Activated CD8-positive, alpha-beta memory T cell treated with anti-CD3 and anti-CD28 coated beads for 36 hours (primary cell): Measurements from ENCODE around the gene CD1D. TPM values are rescaled to one million over a fixed set of nuclear protein-coding genes. Genes with fewer than 3 reads are reported as not detected.
"Not testable (repeated sequence)": the region's sequence is repeated elsewhere in the genome, so short reads cannot be mapped to it uniquely, and the experiment has no call there.

ENCODE experiments used
- CTCF ChIA-PET: fragments of 350-600 bp; sonication (Branson Sonifier 250); formaldehyde crosslinking; loops from one replicate; lab custom pipeline; 2021; ENCODE audit warnings: antibody characterized with exemption; lab: Charles Lee
- POLR2A ChIA-PET: fragments of 350-600 bp; sonication (Branson Sonifier 250); formaldehyde crosslinking; loops from one replicate; lab custom pipeline; 2021; ENCODE audit warnings: antibody characterized with exemption; lab: Charles Lee
- total RNA-seq, 2 experiments: library from RNA; stranded (reverse); gene quantifications; one replicate each; pipeline ENCODE4 v1.2.3, GENCODE V29; 2021

CD1D gene
- total RNA-seq, 2 experiments from 2014 or later, result not detected

GRCh38 chr1:158163000-158163947 lies 17.4 kb upstream of the CD1D start:
- ChIA-PET POLR2A (no interaction called here), CTCF (no interaction called here)

DNA sequence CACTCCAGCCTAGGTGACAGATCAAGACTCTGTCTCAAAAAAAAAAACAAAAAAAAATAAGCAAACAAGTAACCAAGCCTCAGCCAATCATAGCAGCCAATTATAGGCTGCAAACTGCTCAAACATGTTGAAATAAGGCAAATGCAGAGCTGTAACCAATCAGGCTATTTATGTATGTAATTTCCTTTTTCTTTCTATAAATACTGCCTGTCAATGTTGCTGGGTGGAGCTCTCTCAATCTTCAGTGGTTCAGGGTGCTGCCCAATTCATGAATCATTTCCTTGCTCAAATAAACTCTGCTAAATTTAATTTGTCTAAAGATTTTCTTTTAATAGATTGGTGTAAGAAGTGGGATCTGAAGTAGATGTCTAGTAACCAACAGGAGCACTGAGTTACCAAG lies 11.6 kb upstream of the CD1D start:
- ChIA-PET POLR2A (no interaction called here), CTCF (no interaction called here)

- POLR2A ChIA-PET, CTCF ChIA-PET: not testable (repeated sequence)
These were observed 4.8 kb upstream of the CD1D start for GRCh38 chr1:158175915-158176314.

DNA sequence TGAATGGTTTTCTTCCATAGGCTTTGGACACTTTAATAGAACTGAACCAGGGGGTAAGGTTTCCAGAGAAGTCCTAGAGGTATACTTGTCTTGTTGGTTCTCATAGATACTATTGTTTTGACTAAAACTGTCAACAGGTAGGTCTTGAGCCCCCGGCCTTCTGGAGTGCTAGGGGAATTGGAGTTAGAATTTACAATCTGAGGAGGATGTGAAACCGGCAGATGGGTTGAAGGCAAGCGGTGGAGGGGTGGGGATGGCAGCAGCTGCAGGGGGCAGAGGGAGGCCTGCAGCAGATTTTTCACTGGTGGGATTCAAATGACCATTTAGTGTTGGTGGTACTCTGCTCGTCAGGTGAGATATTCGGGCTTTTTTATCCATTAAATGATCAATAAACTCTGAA lies 4.3 kb upstream of the CD1D start:
- ChIA-PET POLR2A (no interaction called here), CTCF (interaction anchor here (0.7 kb wide), 1 partner anchor 20 kb away, joined by 3 read pairs; no protein-coding TSS in a partner anchor)

DNA sequence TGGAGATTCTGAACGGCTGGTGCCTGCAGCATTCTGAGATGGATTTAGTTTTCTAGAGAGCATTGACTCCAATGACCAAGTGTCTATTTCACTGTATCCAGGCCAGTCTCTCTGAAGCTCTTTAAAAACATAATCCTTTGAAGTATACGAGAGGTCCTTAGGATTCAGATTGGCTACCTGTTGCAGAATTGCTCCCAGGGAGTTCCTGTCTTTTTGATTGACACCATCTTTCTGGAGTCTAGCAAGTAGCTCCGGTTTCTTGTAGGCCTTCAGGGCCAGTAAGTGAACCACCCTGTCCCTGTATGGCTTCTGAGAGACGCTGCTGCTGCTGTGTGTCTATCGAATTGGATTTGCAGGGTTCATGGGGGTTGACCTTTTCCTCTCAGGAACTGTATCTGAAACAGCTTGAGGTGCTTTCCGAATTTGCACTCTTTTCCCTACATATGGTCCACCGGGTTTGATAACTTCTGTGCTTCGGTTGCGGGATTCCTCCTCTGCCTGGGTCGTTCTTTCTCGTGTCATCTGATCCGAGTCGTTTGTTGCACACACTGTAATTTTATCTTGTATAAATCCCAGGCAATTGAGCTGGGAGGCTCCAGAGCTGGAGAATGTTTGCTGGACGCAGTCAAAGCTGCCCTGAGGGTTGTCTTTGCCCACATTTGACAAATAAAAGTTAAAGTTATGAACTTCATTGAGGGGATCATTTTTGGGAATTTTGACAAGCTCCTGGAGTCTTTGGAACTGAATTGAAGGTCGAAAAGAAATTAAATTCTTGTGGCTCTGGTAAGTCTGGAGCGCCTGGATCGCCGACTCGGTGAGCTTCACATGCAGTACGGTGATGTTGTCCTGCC lies 3.6 kb upstream of the CD1D start:
- CTCF ChIA-PET, result interaction anchor here (0.7 kb wide), 1 partner anchor 19 kb away, joined by 3 read pairs; no protein-coding TSS in a partner anchor
- POLR2A ChIA-PET, result not testable (repeated sequence)

GRCh38 chr1:158177700-158178450 lies 2.8 kb upstream of the CD1D start:
- CTCF ChIA-PET, result no interaction called here

DNA sequence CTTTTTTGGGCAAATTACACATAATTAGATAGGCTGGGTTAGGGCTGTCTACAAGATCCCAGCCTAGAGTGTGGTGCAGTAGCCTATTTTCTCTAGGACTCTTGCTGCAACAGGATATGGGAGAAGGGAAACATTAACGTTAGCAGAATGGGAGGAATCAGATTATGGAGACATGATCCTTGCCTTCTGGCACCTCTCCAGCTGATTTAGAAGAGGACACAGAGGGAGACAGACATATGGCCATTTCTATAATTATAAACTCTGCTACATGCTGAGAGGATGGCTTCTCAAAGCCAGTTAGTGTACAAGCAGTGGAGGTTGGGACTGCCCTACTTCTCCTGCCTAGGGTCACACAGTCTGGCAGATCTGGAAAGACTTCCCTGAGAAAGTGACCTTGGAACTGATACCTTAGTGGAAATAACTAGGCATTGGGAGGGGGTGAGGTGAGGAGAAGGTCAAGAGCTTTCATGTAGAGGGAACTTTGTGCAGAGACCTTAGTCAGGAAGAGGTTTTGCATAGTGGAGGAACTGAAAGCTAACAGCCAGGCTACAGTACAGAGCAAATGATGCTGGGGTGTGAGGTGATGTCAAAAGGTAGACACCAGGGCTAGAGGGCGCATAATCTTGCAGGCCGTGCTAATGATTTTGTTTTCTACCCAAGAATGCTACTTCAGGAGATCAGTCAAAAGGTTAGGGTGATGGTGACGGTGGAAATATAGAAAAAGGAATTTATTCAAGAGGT lies 1.2 kb upstream of the CD1D start:
- ChIA-PET POLR2A (no interaction called here), CTCF (no interaction called here)

More at GRCh38 chr1:158177700-158178450, 2.8 kb upstream of the CD1D start:
- POLR2A ChIA-PET, result no interaction called here

DNA sequence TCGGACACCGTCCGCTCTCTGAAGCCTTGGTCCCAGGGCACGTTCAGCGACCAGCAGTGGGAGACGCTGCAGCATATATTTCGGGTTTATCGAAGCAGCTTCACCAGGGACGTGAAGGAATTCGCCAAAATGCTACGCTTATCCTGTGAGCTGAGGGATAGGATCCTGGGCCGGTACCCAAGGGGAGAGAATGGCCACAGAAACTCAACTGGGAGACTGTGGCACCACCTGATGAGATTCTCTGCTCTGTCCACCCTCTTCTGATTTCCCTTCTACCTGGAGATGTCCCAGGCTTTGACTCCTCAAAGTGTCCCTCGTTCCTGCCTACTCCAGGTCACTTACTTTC lies 855 bp downstream of the CD1D start:
- ChIA-PET CTCF (interaction anchor here (1.2 kb wide), 1 partner anchor 9 kb away, joined by 3 read pairs; no protein-coding TSS in a partner anchor), POLR2A (no interaction called here)

DNA sequence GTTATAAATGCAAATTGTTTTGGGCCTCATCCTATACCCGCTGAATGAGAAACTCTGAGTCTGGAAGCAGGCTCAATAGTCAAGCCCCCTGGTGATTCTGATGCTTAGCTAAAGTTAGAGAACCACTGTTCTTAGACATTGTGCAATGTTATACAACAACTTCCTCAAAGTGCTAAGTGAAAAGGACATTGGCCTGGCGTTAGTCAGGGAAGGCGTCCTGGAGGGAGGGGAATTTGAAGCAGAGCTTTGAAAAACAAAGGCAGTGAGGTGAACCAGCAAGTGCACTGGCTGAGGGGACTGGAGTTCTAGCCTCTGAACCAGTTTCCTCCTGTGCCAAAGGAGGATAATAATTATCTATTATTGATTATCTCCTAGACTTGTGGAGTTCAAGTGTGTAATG lies 5.1 kb downstream of the CD1D start:
- ChIA-PET CTCF (no interaction called here), POLR2A (no interaction called here)

GRCh38 chr1:158186180-158186579 lies 5.5 kb downstream of the CD1D start:
- CTCF ChIA-PET, result no interaction called here
- POLR2A ChIA-PET, result no interaction called here

DNA sequence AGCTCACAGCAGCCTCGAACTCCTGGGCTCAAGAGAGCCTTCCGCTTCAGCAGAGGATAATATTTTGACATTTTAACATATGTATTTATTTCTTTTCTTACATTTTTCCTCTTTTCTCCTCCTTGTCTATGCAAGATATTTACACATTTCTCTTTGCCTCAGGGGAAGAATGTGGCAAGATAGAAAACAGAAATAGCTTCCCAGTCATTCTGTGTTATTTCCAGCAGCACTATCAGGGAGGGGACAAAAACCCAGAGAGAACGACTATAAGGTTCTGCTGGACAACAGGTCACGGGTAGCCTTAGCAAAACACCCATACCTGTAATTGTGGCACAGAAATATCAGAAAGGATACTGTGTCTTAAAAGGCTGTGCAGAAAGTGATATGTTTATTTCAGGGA lies 7.9 kb downstream of the CD1D start:
- ChIA-PET CTCF (no interaction called here), POLR2A (no interaction called here)

- ChIA-PET POLR2A (no interaction called here), CTCF (no interaction called here)
These were observed 8.9 kb downstream of the CD1D start for GRCh38 chr1:158189624-158190023.

DNA sequence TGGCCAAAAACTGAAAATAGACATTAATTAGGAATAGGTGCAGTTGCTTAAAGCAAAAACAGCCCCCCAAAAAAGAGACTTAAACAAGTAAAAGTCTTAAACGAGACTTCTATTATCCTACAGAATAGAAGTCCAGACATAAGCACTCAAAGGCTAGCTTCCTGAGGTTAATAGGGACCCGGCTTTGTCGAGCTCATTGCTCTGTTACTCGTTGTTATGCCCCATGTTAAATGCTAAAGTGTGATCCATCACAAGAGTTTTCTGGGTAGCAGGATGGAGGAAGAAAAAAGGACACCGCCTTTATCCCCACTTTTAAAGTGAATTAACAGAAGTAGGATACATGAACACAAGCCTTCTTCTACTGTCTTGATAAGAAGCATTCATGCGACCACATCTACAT lies 10.6 kb downstream of the CD1D start:
- CTCF ChIA-PET, result interaction anchor here (1.4 kb wide), 1 partner anchor 10 kb away, joined by 3 read pairs; the partner anchor contains the start of gene CD1D
- POLR2A ChIA-PET, result no interaction called here

DNA sequence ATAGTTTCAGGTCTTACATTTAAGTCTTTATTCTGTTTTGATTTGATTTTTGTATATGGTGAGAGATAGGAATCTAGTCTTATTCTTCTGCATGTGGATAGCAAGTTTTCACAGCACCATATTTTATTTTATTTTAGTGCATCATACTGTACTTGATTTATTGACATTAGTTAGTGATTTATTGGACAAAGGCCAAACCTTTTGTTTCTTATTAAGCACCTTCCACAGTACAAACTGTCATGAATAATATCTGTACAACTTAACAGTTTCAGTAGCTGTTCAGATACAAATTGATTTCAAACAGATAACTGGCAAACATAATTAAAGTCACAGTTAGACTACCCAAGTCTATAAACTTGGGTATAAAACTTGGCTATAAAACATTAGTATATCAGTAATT lies 15.8 kb downstream of the CD1D start:
- CTCF ChIA-PET, result interaction anchor here (1.0 kb wide), 1 partner anchor 20 kb away, joined by 3 read pairs; no protein-coding TSS in a partner anchor
- POLR2A ChIA-PET, result no interaction called here

GRCh38 chr1:158199849-158200248 lies 19.2 kb downstream of the CD1D start:
- ChIA-PET POLR2A (interaction anchor here (0.6 kb wide), 1 partner anchor 46 kb away, joined by 4 read pairs; no protein-coding TSS in a partner anchor), CTCF (no interaction called here)

GRCh38 chr1:158200527-158200926 lies 19.8 kb downstream of the CD1D start:
- ChIA-PET POLR2A (no interaction called here), CTCF (no interaction called here)

- ChIA-PET POLR2A (no interaction called here), CTCF (interaction anchor here (0.7 to 1.4 kb wide), 6 partner anchors 9 to 872 kb away, joined by 3 to 5 read pairs (median 4); partner anchors contain the start of gene AIM2)
These were observed 23.2 kb downstream of the CD1D start for GRCh38 chr1:158203693-158204457.

DNA sequence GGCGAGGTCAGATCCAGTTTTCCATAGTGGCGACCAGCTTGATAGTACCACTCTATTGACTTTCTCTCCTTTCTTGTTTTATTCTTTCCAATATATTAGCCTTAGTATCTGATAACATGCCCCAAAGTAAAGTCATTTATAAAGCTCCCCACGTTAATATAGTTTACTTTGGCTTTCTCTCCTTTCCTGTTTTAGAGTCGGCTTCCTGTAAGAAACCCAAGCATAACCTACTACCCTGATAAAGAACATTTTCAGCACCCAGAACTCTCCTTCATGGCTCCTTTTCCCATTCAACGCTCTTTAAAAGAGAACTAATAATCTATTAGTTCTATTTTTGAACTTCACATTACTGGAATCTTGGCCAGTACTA lies 23.7 kb downstream of the CD1D start:
- CTCF ChIA-PET, result interaction anchor here (0.7 to 1.4 kb wide), 6 partner anchors 10 to 872 kb away, joined by 3 to 5 read pairs (median 4); partner anchors contain the start of gene AIM2
- POLR2A ChIA-PET, result no interaction called here
